NB4 (cell line): ENCODE results near the gene BRD4.

Source experiments
- POLR2A ChIP-seq: IDR thresholded peaks from 2 replicates; pipeline ENCODE4 v1.6.1; 2011; ENCODE audit warnings: mild to moderate bottlenecking; ENCODE audit not compliant: insufficient read length; ENCODE audit errors: extremely low read depth
- TF ChIP-seq, protein P1 (sequence below): IDR thresholded peaks from one replicate; pipeline ENCODE4 v1.5.1; 2012; ENCODE audit warnings: low read depth, low read length

GRCh38 chr19:15241259-15241910 lies 91.0 kb downstream of the BRD4 start:
- TF ChIP-seq, protein P1, sequence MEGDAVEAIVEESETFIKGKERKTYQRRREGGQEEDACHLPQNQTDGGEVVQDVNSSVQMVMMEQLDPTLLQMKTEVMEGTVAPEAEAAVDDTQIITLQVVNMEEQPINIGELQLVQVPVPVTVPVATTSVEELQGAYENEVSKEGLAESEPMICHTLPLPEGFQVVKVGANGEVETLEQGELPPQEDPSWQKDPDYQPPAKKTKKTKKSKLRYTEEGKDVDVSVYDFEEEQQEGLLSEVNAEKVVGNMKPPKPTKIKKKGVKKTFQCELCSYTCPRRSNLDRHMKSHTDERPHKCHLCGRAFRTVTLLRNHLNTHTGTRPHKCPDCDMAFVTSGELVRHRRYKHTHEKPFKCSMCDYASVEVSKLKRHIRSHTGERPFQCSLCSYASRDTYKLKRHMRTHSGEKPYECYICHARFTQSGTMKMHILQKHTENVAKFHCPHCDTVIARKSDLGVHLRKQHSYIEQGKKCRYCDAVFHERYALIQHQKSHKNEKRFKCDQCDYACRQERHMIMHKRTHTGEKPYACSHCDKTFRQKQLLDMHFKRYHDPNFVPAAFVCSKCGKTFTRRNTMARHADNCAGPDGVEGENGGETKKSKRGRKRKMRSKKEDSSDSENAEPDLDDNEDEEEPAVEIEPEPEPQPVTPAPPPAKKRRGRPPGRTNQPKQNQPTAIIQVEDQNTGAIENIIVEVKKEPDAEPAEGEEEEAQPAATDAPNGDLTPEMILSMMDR = no peak
- no peak for TF ChIP-seq POLR2A
